ENCODE measurements around the gene C2CD4B. TPM values are rescaled to one million over a fixed set of nuclear protein-coding genes. Genes with fewer than 3 reads are reported as not detected.
A peak's percentile ranks its signal among the peaks of the same experiment; 100 is the strongest.

C2CD4B gene
- total and polyA plus RNA-seq, 4 experiments from 2014 or later: not detected

- no peaks in the 10 kb centered on the region for H3K9me3 ChIP-seq (ENCODE audit: control insufficient read depth in 1 of 2, low read length in 2 of 2)
- ChIA-PET CTCF (ENCODE audit: partially characterized antibody) (no interaction called here), POLR2A (ENCODE audit: partially characterized antibody) (no interaction called here)
- no peaks in the 10 kb centered on the region for H3K36me3 ChIP-seq (ENCODE audit: insufficient read depth, low read length)
- H3K4me1 Mint-ChIP-seq: no peaks in the 10 kb centered on the region
- H3K4me3 Mint-ChIP-seq: no peak overlapping the region
- H3K27me3 Mint-ChIP-seq: peaks cover 18% of the 10 kb centered on the region in 2 donors
- no peak overlapping the region for H3K27ac ChIP-seq (ENCODE audit: low read depth, low read length)
- H3K4me1 ChIP-seq (ENCODE audit: insufficient read depth, low read length): no peaks in the 10 kb centered on the region
- no peak for DNase-seq
- no peaks in the 10 kb centered on the region for H3K9me3 Mint-ChIP-seq
- H3K36me3 Mint-ChIP-seq: no peaks in the 10 kb centered on the region
- H3K27me3 ChIP-seq (ENCODE audit: insufficient read depth, low read length): peaks cover 7% of the 10 kb centered on the region
- intact Hi-C loops (cut with micrococcal nuclease): no loop called here
- H3K4me3 ChIP-seq (ENCODE audit: low read length in 2 of 2): no peak overlapping the region
- no peak overlapping the region for H3K27ac Mint-ChIP-seq
Measured at GRCh38 chr15:62171882-62172281, 6.8 kb upstream of the C2CD4B start.

- Histone ChIP-seq H3K9me3 (ENCODE audit: control insufficient read depth in 1 of 2, low read length in 2 of 2) (no peaks in the 10 kb centered on the region), H3K27me3 (ENCODE audit: insufficient read depth, low read length) (peaks cover 18% of the 10 kb centered on the region), H3K27ac (ENCODE audit: low read depth, low read length) (no peak overlapping the region), H3K4me1 (ENCODE audit: insufficient read depth, low read length) (peaks cover 4% of the 10 kb centered on the region), H3K36me3 (ENCODE audit: insufficient read depth, low read length) (no peaks in the 10 kb centered on the region), H3K4me3 (ENCODE audit: low read length in 2 of 2) (no peak overlapping the region)
- Mint-ChIP-seq H3K27me3 (peaks cover 35 to 51% of the 10 kb centered on the region in 2 donors), H3K4me1 (peaks cover 5 to 22% (median 15%) of the 10 kb centered on the region in 4 donors), H3K36me3 (no peaks in the 10 kb centered on the region), H3K9me3 (no peaks in the 10 kb centered on the region), H3K27ac (peak overlapping the region in 1 of 7 donors; percentile 20), H3K4me3 (peak overlapping the region in 6 of 8 donors; percentile 37 to 93 (median 86))
- DNase-seq: no peak
- POLR2A ChIA-PET (ENCODE audit: partially characterized antibody): no interaction called here
- CTCF ChIA-PET (ENCODE audit: partially characterized antibody): interaction anchor here (1.2 kb wide), 1 partner anchor 89 kb away, joined by 3 read pairs; no protein-coding TSS in a partner anchor
- intact Hi-C loops (cut with micrococcal nuclease): no loop called here
Measured at GRCh38 chr15:62165793-62166375, 799 bp upstream of the C2CD4B start.

- CTCF ChIA-PET (ENCODE audit: partially characterized antibody): interaction anchor here (1.2 kb wide), 1 partner anchor 90 kb away, joined by 3 read pairs; no protein-coding TSS in a partner anchor
Measured at GRCh38 chr15:62164396-62165103, 535 bp downstream of the C2CD4B start.

GRCh38 chr15:62164014-62164395, 1.1 kb downstream of the C2CD4B start:
- ChIA-PET CTCF (ENCODE audit: partially characterized antibody) (no interaction called here), POLR2A (ENCODE audit: partially characterized antibody) (no interaction called here)
- H3K4me1 ChIP-seq (ENCODE audit: insufficient read depth, low read length): peaks cover 4% of the 10 kb centered on the region
- H3K4me3 Mint-ChIP-seq: no peak overlapping the region
- DNase-seq: no peak
- H3K4me1 Mint-ChIP-seq: peaks cover 5 to 22% (median 15%) of the 10 kb centered on the region in 4 donors
- no peaks in the 10 kb centered on the region for H3K9me3 ChIP-seq (ENCODE audit: control insufficient read depth in 1 of 2, low read length in 2 of 2)
- peaks cover 44 to 57% of the 10 kb centered on the region in 2 donors for H3K27me3 Mint-ChIP-seq
- H3K27ac ChIP-seq (ENCODE audit: low read depth, low read length): no peak overlapping the region
- no peak overlapping the region for H3K4me3 ChIP-seq (ENCODE audit: low read length in 2 of 2)
- no peak overlapping the region for H3K27ac Mint-ChIP-seq
- H3K27me3 ChIP-seq (ENCODE audit: insufficient read depth, low read length): peaks cover 18% of the 10 kb centered on the region
- intact Hi-C loops (cut with micrococcal nuclease): no loop called here
- H3K9me3 Mint-ChIP-seq: peaks cover 0 to 7% (median 3%) of the 10 kb centered on the region in 8 donors
- no peaks in the 10 kb centered on the region for H3K36me3 ChIP-seq (ENCODE audit: insufficient read depth, low read length)
- H3K36me3 Mint-ChIP-seq: no peaks in the 10 kb centered on the region

More at GRCh38 chr15:62164396-62165103, 535 bp downstream of the C2CD4B start:
- no peak overlapping the region for H3K4me3 ChIP-seq (ENCODE audit: low read length in 2 of 2)
- peaks cover 45 to 57% of the 10 kb centered on the region in 2 donors for H3K27me3 Mint-ChIP-seq
- H3K9me3 Mint-ChIP-seq: peaks cover 0 to 4% (median 0%) of the 10 kb centered on the region in 8 donors
- H3K27ac Mint-ChIP-seq: no peak overlapping the region
- peaks cover 4% of the 10 kb centered on the region for H3K4me1 ChIP-seq (ENCODE audit: insufficient read depth, low read length)
- DNase-seq: peak in 2 of 5 donors; percentile 6 to 7
- H3K4me1 Mint-ChIP-seq: peaks cover 5 to 22% (median 15%) of the 10 kb centered on the region in 4 donors
- H3K27me3 ChIP-seq (ENCODE audit: insufficient read depth, low read length): peaks cover 18% of the 10 kb centered on the region
- H3K36me3 Mint-ChIP-seq: no peaks in the 10 kb centered on the region
- H3K27ac ChIP-seq (ENCODE audit: low read depth, low read length): no peak overlapping the region
- intact Hi-C loops (cut with micrococcal nuclease): no loop called here
- POLR2A ChIA-PET (ENCODE audit: partially characterized antibody): interaction anchor here (0.9 kb wide), 1 partner anchor 59 kb away, joined by 3 read pairs; no protein-coding TSS in a partner anchor
- no peaks in the 10 kb centered on the region for H3K9me3 ChIP-seq (ENCODE audit: control insufficient read depth in 1 of 2, low read length in 2 of 2)
- H3K36me3 ChIP-seq (ENCODE audit: insufficient read depth, low read length): no peaks in the 10 kb centered on the region
- H3K4me3 Mint-ChIP-seq: peak overlapping the region; percentile 70 to 93 (median 84)

- peaks cover 4% of the 10 kb centered on the region for H3K4me1 ChIP-seq (ENCODE audit: insufficient read depth, low read length)
- DNase-seq: no peak
- H3K9me3 ChIP-seq (ENCODE audit: control insufficient read depth in 1 of 2, low read length in 2 of 2): no peaks in the 10 kb centered on the region
- CTCF ChIA-PET (ENCODE audit: partially characterized antibody): no interaction called here
- H3K36me3 ChIP-seq (ENCODE audit: insufficient read depth, low read length): no peaks in the 10 kb centered on the region
- POLR2A ChIA-PET (ENCODE audit: partially characterized antibody): no interaction called here
- H3K27me3 ChIP-seq (ENCODE audit: insufficient read depth, low read length): peaks cover 18% of the 10 kb centered on the region
- H3K27me3 Mint-ChIP-seq: peaks cover 48 to 57% of the 10 kb centered on the region in 2 donors
- no peaks in the 10 kb centered on the region for H3K36me3 Mint-ChIP-seq
- intact Hi-C loops (cut with micrococcal nuclease): no loop called here
- H3K27ac Mint-ChIP-seq: no peak overlapping the region
- no peak overlapping the region for H3K27ac ChIP-seq (ENCODE audit: low read depth, low read length)
- no peak overlapping the region for H3K4me3 ChIP-seq (ENCODE audit: low read length in 2 of 2)
- peak overlapping the region in 7 of 8 donors; percentile 56 to 71 (median 69) for H3K4me3 Mint-ChIP-seq
- H3K4me1 Mint-ChIP-seq: peaks cover 5 to 22% (median 15%) of the 10 kb centered on the region in 4 donors
- peaks cover 0 to 12% (median 6%) of the 10 kb centered on the region in 8 donors for H3K9me3 Mint-ChIP-seq
Measured at GRCh38 chr15:62163397-62164013, 1.6 kb downstream of the C2CD4B start.

- H3K4me3 Mint-ChIP-seq: no peak overlapping the region
- DNase-seq: no peak
- Histone ChIP-seq H3K9me3 (ENCODE audit: control insufficient read depth in 1 of 2, low read length in 2 of 2) (no peaks in the 10 kb centered on the region), H3K36me3 (ENCODE audit: insufficient read depth, low read length) (no peaks in the 10 kb centered on the region), H3K4me1 (ENCODE audit: insufficient read depth, low read length) (no peaks in the 10 kb centered on the region), H3K27ac (ENCODE audit: low read depth, low read length) (no peak overlapping the region), H3K4me3 (ENCODE audit: low read length in 2 of 2) (no peak overlapping the region), H3K27me3 (ENCODE audit: insufficient read depth, low read length) (no peaks in the 10 kb centered on the region)
- ChIA-PET CTCF (ENCODE audit: partially characterized antibody) (no interaction called here), POLR2A (ENCODE audit: partially characterized antibody) (no interaction called here)
- peaks cover 0 to 13% (median 6%) of the 10 kb centered on the region in 4 donors for H3K4me1 Mint-ChIP-seq
- intact Hi-C loops (cut with micrococcal nuclease): no loop called here
- H3K27ac Mint-ChIP-seq: no peak overlapping the region
- H3K9me3 Mint-ChIP-seq: peaks cover 2 to 12% (median 8%) of the 10 kb centered on the region in 8 donors
- peaks cover 1 to 3% of the 10 kb centered on the region in 2 donors for H3K27me3 Mint-ChIP-seq
- H3K36me3 Mint-ChIP-seq: no peaks in the 10 kb centered on the region
Measured at GRCh38 chr15:62153228-62153627, 11.9 kb downstream of the C2CD4B start.

- Histone ChIP-seq H3K4me3 (ENCODE audit: low read length in 2 of 2) (no peak overlapping the region), H3K27ac (ENCODE audit: low read depth, low read length) (no peak overlapping the region), H3K9me3 (ENCODE audit: control insufficient read depth in 1 of 2, low read length in 2 of 2) (no peaks in the 10 kb centered on the region), H3K27me3 (ENCODE audit: insufficient read depth, low read length) (no peaks in the 10 kb centered on the region), H3K4me1 (ENCODE audit: insufficient read depth, low read length) (no peaks in the 10 kb centered on the region), H3K36me3 (ENCODE audit: insufficient read depth, low read length) (no peaks in the 10 kb centered on the region)
- H3K9me3 Mint-ChIP-seq: peaks cover 0 to 4% (median 0%) of the 10 kb centered on the region in 8 donors
- peaks cover 0 to 1% of the 10 kb centered on the region in 2 donors for H3K27me3 Mint-ChIP-seq
- CTCF ChIA-PET (ENCODE audit: partially characterized antibody): no interaction called here
- no peak for DNase-seq
- POLR2A ChIA-PET (ENCODE audit: partially characterized antibody): no interaction called here
- intact Hi-C loops (cut with micrococcal nuclease): no loop called here
- peaks cover 0 to 13% (median 6%) of the 10 kb centered on the region in 4 donors for H3K4me1 Mint-ChIP-seq
- H3K36me3 Mint-ChIP-seq: no peaks in the 10 kb centered on the region
- no peak overlapping the region for H3K4me3 Mint-ChIP-seq
- H3K27ac Mint-ChIP-seq: peak overlapping the region in 2 of 7 donors; percentile 14 to 38
Measured at GRCh38 chr15:62150445-62150844, 14.6 kb downstream of the C2CD4B start.

Measured in CD4-positive, alpha-beta memory T cell (primary cell).